GM12874 (cell line): ENCODE measurements around the gene SPATA1.

ENCODE experiments used
- TF ChIP-seq, protein P1 (sequence below): IDR thresholded peaks from 2 replicates; pipeline ENCODE4 v1.5.1; 2011; ENCODE audit warnings: low read depth, mild to moderate bottlenecking, control low read depth, low read length, moderate library complexity; ENCODE audit not compliant: insufficient read depth

SPATA1 gene

DNA sequence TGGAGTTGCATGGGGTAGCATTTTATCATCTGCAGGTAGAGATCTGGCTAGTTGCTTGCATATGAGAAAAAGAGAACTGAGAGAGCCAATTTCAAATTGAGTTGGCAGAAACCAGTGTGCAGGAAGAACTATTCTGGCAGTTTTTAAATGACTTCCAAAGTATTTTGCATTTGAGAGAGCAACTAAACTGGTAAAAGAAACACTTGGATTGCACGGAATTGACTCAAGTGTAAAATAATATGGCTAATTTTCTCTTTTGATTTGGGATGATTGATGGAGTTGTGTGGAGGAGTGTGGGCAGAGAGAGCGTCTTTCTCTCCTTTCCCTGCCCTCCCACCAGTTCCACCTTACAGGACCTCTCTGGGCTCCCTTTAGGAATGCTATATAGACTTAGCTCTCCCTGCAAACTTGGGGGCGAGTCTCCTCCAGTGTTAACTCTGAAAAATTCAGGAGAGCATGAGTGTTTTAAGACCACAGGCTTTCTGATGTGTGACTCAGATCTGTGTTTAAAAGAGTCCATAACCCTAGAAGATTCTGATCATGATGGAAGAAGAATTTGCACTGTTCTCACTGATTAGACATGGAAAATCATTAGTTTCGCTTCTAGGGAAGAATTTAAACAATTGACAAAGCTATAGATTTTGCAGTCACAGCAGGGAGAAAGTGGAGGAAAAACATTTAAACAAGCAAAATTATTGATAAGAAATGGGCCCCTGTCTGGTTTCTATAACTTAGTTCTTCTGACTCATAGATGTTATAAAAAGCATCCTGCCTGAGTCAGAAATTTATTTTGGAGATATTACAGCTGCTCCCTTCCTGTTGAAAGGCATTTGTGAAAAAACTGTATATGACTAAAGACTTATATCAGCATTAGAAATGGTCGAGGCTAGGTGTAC lies 92.9 kb downstream of the SPATA1 start:
- TF ChIP-seq, protein P1, sequence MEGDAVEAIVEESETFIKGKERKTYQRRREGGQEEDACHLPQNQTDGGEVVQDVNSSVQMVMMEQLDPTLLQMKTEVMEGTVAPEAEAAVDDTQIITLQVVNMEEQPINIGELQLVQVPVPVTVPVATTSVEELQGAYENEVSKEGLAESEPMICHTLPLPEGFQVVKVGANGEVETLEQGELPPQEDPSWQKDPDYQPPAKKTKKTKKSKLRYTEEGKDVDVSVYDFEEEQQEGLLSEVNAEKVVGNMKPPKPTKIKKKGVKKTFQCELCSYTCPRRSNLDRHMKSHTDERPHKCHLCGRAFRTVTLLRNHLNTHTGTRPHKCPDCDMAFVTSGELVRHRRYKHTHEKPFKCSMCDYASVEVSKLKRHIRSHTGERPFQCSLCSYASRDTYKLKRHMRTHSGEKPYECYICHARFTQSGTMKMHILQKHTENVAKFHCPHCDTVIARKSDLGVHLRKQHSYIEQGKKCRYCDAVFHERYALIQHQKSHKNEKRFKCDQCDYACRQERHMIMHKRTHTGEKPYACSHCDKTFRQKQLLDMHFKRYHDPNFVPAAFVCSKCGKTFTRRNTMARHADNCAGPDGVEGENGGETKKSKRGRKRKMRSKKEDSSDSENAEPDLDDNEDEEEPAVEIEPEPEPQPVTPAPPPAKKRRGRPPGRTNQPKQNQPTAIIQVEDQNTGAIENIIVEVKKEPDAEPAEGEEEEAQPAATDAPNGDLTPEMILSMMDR, result no peak

GRCh38 chr1:84600796-84601195 lies 94.6 kb downstream of the SPATA1 start:
- TF ChIP-seq, protein P1, result no peak

GRCh38 chr1:84603223-84603622 lies 97.0 kb downstream of the SPATA1 start:
- TF ChIP-seq, protein P1, result no peak

DNA sequence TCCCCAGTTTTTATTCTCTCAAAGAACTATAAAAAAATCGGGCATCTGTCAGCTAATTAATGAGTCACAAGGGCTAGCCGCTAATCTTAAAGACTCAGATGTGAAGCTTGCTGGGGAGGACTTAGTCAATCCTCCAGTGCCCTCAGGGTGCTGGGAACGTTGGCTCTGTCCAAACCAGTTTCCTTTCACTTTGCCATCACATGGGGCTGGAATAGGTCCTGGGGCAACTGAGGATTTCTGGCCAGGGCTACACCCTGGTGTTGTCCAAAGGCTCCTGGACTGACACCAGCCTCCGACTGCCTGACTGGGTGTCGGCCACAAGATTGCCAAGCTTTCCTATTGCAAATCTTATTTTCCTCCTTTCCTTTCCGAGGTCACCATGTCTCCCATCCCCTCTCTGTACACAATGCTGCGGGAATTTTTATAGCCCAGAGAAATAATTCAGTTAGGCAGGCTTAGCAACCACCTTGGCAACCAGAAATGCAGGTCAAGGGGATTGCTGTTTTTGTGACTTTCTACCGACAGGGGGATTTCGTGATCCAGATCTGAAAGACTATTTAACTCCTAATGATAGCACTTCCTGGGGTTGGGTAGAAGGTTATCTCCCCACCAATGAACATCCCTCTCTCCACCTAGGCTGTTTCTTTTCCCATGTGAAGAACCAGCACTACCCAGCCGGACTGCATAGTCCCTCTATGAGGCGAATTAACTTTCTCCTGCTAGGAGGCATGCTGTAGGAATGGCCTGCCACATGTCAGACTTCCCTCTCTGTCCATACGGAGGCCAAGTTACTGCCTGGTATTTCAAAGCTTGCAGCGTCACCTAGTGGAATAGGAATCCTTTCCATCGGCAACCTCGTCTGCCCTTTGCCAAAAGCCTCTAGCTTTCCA lies 98.0 kb downstream of the SPATA1 start:
- TF ChIP-seq, protein P1, result no peak

DNA sequence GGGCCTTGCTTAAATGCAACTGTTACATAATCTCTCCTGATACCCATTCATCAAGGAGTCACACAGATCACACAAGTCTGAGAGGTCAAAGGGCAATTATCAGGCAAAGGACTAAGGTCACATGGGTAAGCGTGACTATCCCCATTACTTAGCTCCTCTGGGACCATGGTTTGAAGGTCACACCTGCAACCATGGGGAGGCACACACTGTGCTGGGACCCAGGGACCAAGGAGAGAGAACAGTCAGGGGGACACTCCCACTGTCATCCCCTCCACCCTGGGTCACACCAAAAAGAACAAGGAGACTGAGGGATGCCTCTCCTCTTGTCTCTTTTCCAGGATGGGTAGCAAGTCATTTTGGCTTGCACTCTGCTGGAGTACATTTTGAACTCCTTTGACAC lies 99.0 kb downstream of the SPATA1 start:
- TF ChIP-seq, protein P1, result no peak

DNA sequence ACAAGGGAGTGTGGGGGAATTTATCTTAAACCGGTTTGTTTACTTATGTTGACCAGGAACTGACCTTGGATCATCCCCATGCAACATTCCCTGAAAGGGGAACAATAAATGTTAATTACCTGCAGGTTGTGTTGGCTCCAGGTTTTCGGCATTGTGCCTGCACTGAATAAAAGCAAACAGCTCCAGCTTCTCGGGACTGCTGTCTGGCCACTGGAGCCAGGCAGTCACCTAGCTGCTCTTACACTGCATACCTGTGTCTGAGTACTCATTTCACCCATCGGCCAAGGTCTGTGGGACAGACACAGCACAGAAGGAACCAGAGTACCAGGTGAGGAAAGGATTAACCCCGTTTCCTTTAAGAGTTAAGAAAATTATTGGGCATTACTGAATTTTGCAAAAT lies 100.8 kb downstream of the SPATA1 start:
- TF ChIP-seq, protein P1, result no peak

GRCh38 chr1:84611091-84611490 lies 104.9 kb downstream of the SPATA1 start:
- TF ChIP-seq, protein P1, result no peak
